ENCODE measurements around the gene ADK.

The ADK gene

DNA sequence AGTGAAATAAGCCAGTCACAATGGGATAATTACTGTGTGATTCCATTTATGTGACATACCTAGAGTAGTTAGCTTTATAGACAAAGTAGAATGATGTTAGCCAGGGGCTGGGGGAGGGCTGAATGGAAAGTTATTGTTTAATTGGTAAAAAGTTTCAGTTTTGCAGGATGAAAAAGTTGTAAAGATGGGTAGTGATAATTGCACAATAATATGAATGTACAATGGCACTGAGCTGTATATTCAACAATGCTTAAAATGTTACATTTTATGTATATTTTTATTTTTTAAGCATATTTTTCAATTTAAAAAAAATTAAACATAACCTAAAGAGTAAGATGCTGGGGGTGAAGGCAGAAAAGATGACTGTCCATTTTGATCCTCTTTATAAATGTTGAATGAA is 459.3 kb downstream of the ADK start:
- no peak for DNase-seq (ENCODE audit: low read depth)

DNA sequence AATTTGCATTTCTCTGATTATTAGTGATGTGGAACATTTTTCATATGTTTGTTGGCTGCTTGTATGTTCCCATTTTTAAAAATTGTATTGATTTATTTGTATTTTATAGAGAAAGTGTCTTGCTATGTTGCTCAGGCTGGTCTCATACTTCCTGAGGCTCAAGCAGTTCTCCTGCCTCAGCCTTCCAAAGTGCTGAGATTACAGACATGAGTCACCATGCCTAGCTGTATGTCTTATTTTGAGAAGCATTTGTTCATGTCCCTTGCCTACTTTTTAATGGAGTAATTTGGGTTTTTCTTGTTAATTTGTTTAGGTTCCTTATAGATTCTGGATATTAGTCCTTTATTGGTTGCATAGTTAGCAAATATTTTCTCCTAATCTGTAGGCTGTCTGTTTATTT is 461.2 kb downstream of the ADK start:
- no peak for DNase-seq (ENCODE audit: low read depth)

DNA sequence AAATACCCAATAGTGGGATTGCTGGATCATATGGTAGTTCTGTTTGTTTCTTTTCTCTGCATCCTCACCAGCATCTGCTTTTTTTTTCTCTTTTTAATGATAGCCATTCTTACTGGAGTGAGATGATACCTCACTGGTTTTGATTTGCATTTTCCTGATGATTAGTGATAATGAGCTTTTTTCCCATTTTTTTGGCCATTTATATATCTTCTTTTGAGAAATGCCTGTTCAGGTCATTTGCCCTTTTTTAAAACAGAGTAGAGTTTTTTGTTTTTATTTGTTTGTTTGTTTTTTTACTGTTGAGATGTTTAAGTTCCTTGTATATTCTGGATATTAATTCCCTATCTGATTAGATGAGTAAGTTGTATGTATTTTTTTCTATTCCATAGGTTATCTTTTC is 469.6 kb downstream of the ADK start:
- no peak for DNase-seq (ENCODE audit: low read depth)

DNA sequence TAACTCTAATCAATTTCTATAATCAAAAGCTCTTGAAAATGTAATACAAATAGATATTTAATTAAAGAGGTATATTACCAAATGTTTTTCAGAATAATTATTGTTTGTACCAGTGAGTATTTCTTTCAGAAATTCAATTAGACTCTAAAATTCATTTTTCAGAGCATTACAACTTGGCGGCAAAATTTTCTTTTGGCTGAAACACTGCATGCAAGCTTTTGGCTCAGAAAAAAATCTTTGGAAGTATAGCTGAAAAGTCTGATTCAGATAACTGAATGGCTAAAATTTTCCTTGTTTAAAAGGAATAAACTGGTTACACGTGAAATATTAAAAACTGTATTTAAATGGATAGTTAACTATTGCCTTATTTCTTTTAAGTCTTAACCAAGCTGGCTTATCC is 472.8 kb downstream of the ADK start:
- DNase-seq (ENCODE audit: low read depth): no peak

DNA sequence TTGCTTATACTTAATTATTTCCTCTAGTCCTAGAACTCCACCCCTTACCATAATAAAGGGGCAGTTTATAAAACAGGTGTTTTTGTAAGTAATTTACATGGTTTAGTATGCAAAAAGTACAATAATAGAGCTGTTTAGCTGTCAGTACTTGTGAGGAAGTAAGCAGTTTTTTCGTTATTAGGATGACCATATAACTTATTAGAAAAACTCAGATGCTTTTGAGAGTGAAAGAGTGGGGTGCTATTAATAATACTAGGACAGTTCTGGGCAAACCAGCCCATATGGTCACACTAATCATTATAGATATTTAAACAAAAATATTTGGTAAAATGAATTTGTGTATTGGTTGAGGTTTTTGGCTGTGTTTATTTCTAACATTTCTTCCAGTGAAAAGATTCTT is 473.5 kb downstream of the ADK start:
- DNase-seq (ENCODE audit: low read depth): no peak

DNA sequence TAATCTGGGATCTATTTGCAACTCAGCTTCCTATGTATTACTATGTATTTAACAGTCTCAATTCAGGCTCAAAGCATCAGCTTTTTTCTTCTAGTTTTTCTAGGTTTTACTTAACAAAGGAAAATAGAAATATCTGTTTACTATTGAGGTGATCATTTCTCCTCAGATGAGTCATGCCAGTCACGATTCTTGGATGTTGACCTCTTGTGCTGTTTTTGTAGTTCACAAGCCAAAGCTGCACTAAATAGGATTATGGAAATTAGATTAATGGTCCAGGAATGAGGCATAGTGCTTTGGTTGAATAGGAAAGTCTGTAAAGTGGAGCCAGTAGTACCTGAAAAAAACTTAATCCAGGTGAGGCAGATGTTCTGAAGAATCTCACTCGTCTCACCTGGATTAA is 477.1 kb downstream of the ADK start:
- no peak for DNase-seq (ENCODE audit: low read depth)

- DNase-seq (ENCODE audit: low read depth): no peak
These were observed 484.0 kb downstream of the ADK start for GRCh38 chr10:74634995-74635536.

GRCh38 chr10:74635655-74636054 is 484.6 kb downstream of the ADK start:
- DNase-seq (ENCODE audit: low read depth): no peak

- DNase-seq (ENCODE audit: low read depth): no peak
These were observed 486.7 kb downstream of the ADK start for GRCh38 chr10:74637685-74638084.

DNA sequence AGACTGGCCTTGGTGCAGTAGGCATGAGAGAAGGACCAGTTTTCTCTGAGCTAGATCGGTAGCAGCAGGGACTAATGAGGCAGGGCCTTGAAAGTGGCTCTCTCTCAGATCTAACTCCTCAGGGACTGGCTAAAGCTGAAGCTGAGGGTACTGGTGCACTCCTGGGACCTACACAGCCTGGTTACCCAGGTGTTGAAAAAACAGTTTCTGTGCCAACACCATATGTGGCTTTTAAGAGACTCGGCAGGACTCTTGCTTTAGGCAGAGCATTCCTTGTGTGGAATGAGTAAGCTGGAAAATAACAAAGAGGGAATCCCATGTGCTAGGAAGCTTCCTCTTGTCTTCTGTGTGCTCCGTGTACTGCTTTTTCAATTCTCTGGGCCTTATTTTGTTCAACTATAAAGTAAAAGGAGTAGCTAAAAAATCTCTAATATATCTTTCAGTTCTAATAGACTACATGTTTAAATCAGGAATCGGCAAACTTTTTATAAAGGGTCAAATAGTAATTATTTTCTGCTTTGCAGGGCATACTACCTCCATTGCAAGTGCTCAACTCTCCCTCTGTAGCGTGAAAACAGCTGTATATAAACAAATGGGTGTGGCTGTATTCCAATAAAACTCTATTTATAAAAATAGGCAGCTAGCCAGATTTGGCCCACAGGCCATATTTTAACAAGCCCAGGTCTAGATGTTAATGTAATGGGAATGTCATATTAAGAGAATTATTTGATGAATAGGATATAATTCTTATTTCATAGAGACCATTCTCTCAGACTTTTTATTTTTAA is 489.3 kb downstream of the ADK start:
- DNase-seq (ENCODE audit: low read depth): no peak

DNA sequence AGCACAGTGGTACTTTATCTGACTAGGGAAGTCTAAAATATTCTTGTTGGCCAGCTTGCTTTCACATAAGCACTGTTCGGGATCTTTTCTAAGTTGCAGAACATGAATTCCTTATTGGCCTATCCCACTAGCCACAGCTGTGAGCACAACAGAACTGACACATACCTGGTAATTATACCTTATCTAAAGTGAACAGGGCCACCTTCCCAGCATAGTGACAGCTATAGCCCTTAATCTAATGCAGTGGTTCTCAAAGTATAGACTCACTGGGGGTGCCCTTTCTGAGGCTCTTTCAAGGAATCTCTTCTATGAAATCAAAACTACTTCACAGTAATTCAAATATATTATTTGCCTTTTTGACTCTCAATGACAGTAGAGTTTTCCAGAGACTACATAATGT is 490.6 kb downstream of the ADK start:
- DNase-seq (ENCODE audit: low read depth): no peak

DNA sequence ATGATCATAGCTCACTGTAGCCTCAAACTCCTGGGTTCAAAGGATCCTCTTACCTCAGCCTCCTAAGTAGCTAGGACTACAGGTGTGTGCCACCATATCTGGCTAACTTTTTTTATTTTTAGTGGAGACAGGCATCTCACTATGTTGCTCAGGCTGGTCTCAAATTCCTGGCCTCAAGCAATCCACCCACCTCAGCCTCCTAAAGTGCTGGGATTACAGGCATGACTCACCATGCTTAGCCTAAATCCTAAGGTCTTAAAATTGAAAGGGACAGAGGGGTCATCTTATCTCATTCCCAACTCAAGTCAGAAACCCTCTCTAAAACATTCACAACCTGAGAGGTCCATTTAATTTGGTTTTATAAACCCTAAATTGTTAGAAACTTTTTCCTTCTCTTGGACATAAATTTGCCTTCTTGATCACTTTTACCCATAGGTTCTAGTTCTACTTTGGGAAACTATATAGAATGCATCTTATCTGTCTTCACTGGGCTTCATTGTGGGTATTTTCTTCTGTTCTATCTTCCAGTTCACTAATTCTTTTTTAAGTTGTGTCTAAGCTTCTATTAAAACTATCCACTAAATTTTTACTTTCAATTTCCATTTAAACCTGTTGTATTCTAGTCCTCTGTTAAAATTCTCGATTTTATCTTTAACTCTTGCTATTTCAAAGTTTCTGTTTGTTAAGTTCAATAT is 492.0 kb downstream of the ADK start:
- no peak for DNase-seq (ENCODE audit: low read depth)

DNA sequence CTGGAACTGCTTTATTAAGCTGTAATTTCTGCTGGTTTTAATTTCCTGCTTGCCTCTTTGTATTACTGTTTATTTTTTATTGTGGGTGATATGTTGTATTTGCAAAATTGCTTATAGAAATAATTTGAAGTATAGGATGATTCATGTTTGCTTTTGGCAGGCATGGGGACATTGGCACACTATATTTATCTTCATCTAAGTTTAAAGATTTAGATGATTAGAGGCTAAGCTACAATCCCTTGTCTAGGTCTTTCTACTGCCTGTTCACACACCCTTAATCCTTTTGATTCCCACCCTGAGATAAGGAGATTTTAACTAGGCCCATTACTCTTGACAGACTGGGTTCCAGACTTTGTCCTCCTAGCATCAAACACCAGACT is 492.6 kb downstream of the ADK start:
- no peak for DNase-seq (ENCODE audit: low read depth)

DNA sequence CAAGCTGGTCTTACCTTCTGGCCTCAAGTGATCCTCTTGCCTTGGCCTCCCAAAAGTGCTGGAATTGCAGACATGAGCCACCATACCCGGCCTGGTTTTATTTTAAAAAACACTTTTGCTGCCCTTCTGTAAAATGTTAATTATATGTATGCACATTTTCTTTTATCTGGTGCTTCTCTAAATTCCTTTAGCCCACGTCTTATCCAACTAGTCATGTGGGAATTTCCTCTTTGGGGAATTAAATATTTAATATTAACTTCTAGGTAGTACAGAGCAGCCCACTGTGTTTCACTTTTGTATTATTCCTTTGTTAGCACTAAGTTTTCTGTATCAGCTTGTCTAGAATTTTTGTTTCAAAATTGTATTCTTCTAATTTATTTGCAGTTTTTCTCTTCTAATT is 493.7 kb downstream of the ADK start:
- no peak for DNase-seq (ENCODE audit: low read depth)

- DNase-seq (ENCODE audit: low read depth): no peak
These were observed 494.7 kb downstream of the ADK start for GRCh38 chr10:74645692-74646091.

GRCh38 chr10:74650613-74651012 is 499.6 kb downstream of the ADK start:
- no peak for DNase-seq (ENCODE audit: low read depth)

- no peak for DNase-seq (ENCODE audit: low read depth)
These were observed 500.5 kb downstream of the ADK start for GRCh38 chr10:74651565-74651964.

DNA sequence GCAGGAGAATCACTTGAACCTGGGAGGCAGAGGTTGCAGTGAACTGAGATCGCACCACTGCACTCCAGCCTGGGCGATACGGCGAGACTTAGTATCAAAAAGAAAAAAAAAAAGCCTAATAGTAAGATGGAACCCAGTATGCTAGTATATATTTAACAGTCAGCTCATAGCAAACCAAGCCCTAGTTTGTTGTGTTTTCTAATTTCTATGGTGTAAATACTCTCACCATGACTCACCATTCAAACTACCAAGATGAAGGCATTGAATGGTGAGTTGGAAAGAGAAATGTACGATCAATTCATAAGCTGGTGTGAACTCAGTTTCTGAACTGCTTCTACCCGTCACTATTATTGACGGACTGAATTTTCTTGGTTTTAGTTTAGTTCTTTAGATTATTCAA is 501.6 kb downstream of the ADK start:
- DNase-seq (ENCODE audit: low read depth): no peak

GRCh38 chr10:74658511-74658910 is 507.5 kb downstream of the ADK start:
- no peak for DNase-seq (ENCODE audit: low read depth)

DNA sequence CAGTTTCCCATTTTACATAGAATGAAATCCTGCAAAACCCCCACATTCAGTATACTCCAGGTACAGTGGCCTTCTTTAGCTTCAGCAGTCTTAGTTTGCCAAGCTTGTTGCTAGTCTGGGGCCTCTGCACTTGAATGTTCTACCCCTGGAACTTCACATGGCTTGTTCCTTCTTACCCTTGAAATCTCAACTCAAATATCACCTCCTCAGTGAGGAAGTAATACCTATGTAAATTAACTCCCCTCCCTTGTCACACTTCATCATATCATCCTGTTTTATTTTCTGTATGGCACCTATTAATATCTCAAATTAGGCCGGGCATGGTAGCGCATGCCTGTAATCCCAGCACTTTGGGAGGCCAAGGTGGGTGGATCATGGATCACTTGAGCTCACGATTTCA is 511.6 kb downstream of the ADK start:
- DNase-seq (ENCODE audit: low read depth): no peak

GRCh38 chr10:74669210-74669609 is 518.2 kb downstream of the ADK start:
- DNase-seq (ENCODE audit: low read depth): no peak

DNA sequence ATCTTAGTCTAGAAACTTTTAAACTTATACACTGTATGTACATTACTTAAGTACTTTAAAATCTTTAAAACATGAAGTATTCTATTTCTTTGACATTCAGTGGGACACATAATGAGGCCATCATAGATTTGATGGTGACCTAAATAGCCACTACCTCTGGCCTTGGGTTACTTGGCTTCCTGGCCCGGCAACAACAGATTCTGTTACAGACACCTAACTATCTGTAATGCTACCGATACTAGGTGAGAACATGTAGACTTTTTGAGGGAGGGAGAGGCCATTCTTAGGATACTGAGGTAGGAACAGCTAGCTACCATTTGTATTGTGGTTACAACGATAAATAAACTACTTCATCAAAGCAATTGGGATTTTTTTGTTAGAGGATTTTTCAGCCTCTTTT is 520.7 kb downstream of the ADK start:
- no peak for DNase-seq (ENCODE audit: low read depth)

DNA sequence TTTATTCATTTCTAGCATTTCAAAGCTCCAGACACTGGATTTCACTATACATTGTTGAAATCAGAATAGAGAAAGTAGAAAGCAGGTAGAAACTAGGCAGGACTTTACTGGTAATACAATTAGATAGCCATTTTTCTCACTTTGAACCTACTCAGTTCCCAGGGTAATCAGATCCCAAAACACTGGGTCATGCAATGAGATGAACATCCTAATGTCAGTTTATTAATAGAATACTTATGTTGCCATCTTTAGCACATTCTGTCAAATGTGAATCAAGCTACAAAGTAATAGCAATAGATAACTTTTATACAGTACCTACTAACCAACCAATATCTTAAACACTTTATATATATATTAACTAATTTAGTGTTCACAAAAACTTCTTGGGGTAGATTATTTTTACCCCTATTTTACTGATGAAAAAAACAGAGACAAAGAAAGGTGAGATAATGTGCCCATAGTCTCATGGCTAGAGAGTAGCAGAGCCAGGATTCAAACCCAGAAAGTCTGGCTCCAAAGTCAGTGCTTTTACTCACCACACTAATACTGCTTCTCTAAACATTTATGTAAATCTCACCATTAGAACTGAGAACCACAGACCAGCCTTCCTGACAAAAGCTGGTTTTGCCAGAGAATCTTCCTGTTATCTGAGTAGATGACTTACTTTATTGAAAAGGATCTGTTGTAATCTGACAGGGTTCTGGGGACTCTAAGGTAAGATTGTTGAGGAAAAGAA is 521.6 kb downstream of the ADK start:
- no peak for DNase-seq (ENCODE audit: low read depth)

Measured in non-pigmented ciliary epithelial cell (primary cell).